ENCODE data around the gene MTA2. TPM values are rescaled to one million over a fixed set of nuclear protein-coding genes. Genes with fewer than 3 reads are reported as not detected.

Gene MTA2
- total RNA-seq, 1 experiment from 2014 or later = 241 TPM

GRCh38 chr11:62599901-62600300 lies 1.8 kb downstream of the MTA2 start:
- Histone ChIP-seq H3K27ac (ENCODE audit: low read depth, low read length, poor library complexity, severe bottlenecking) (peak overlapping the region; percentile 97), H3K36me3 (ENCODE audit: insufficient read depth, low read length, poor library complexity, severe bottlenecking) (peaks cover 47% of the 10 kb centered on the region), H3K9me3 (ENCODE audit: low read depth, low read length, poor library complexity, severe bottlenecking) (no peaks in the 10 kb centered on the region), H3K4me1 (ENCODE audit: insufficient read depth, low read length, poor library complexity, severe bottlenecking) (peaks cover 21% of the 10 kb centered on the region), H3K27me3 (replicated peaks; ENCODE audit: insufficient read depth, low read depth, low read length, poor library complexity) (no peaks in the 10 kb centered on the region), H3K4me3 (ENCODE audit: low read depth, low read length, poor library complexity, severe bottlenecking) (peak overlapping the region; percentile 95)
- DNase-seq (ENCODE audit: low spot score) = no peak
- TF ChIP-seq CTCF (conservative IDR thresholded peaks at IDR 0.05; ENCODE audit: low read depth, low read length) = no peak
- no peak for TF ChIP-seq EZH2 (IDR thresholded peaks at IDR 0.05; ENCODE audit: borderline replicate concordance, low read depth, low read length, poor library complexity, severe bottlenecking)
- ChIA-PET POLR2A (ENCODE audit: low non-redundant PET) (no interaction called here), CTCF (interaction anchor here (0.5 to 1.3 kb wide), 3 partner anchors 12 to 476 kb away, joined by 3 to 5 read pairs (median 4); partner anchors contain the start of gene INCENP)
- BruUV-seq (replicated peaks) = TSS peak; percentile 41
- intact Hi-C loops (cut with micrococcal nuclease; ENCODE audit: unreplicated experiment) = loop anchor here (10.0 kb wide), 1 partner anchor 255 kb away; no protein-coding TSS in a partner anchor

GRCh38 chr11:62599069-62599696 lies 2.5 kb downstream of the MTA2 start:
- ChIA-PET POLR2A (ENCODE audit: low non-redundant PET) (no interaction called here), CTCF (interaction anchor here (0.5 to 1.3 kb wide), 3 partner anchors 13 to 476 kb away, joined by 3 to 5 read pairs (median 4); partner anchors contain the start of gene INCENP)
- no TSS peak for BruUV-seq (replicated peaks)
- Histone ChIP-seq H3K9me3 (ENCODE audit: low read depth, low read length, poor library complexity, severe bottlenecking) (no peaks in the 10 kb centered on the region), H3K36me3 (ENCODE audit: insufficient read depth, low read length, poor library complexity, severe bottlenecking) (peaks cover 55% of the 10 kb centered on the region), H3K4me3 (ENCODE audit: low read depth, low read length, poor library complexity, severe bottlenecking) (peak overlapping the region; percentile 95), H3K4me1 (ENCODE audit: insufficient read depth, low read length, poor library complexity, severe bottlenecking) (peaks cover 21% of the 10 kb centered on the region), H3K27me3 (replicated peaks; ENCODE audit: insufficient read depth, low read depth, low read length, poor library complexity) (no peaks in the 10 kb centered on the region), H3K27ac (ENCODE audit: low read depth, low read length, poor library complexity, severe bottlenecking) (peak overlapping the region; percentile 97)
- TF ChIP-seq EZH2 (IDR thresholded peaks at IDR 0.05; ENCODE audit: borderline replicate concordance, low read depth, low read length, poor library complexity, severe bottlenecking) = no peak
- TF ChIP-seq CTCF (conservative IDR thresholded peaks at IDR 0.05; ENCODE audit: low read depth, low read length) = no peak
- DNase-seq (ENCODE audit: low spot score) = peak; percentile 100
- intact Hi-C loops (cut with micrococcal nuclease; ENCODE audit: unreplicated experiment) = loop anchor here (10.0 kb wide), 1 partner anchor 256 kb away; no protein-coding TSS in a partner anchor

- POLR2A ChIA-PET (ENCODE audit: low non-redundant PET) = no interaction called here
- Histone ChIP-seq H3K4me3 (ENCODE audit: low read depth, low read length, poor library complexity, severe bottlenecking) (no peak overlapping the region), H3K27ac (ENCODE audit: low read depth, low read length, poor library complexity, severe bottlenecking) (no peak overlapping the region), H3K9me3 (ENCODE audit: low read depth, low read length, poor library complexity, severe bottlenecking) (no peaks in the 10 kb centered on the region), H3K36me3 (ENCODE audit: insufficient read depth, low read length, poor library complexity, severe bottlenecking) (peaks cover 71% of the 10 kb centered on the region), H3K4me1 (ENCODE audit: insufficient read depth, low read length, poor library complexity, severe bottlenecking) (peaks cover 32% of the 10 kb centered on the region), H3K27me3 (replicated peaks; ENCODE audit: insufficient read depth, low read depth, low read length, poor library complexity) (no peaks in the 10 kb centered on the region)
- TF ChIP-seq EZH2 (IDR thresholded peaks at IDR 0.05; ENCODE audit: borderline replicate concordance, low read depth, low read length, poor library complexity, severe bottlenecking) (no peak), CTCF (conservative IDR thresholded peaks at IDR 0.05; ENCODE audit: low read depth, low read length) (no peak)
- DNase-seq (ENCODE audit: low spot score) = no peak
- no TSS peak for BruUV-seq (replicated peaks)
- CTCF ChIA-PET = no interaction called here
- intact Hi-C loops (cut with micrococcal nuclease; ENCODE audit: unreplicated experiment) = loop anchor here (10.0 kb wide), 1 partner anchor 260 kb away; no protein-coding TSS in a partner anchor
Measured at GRCh38 chr11:62595124-62595523, 6.5 kb downstream of the MTA2 start.

Data from A673 (cell line).